HG03064 (cell line): ENCODE results near the gene DNASE2B.
"Not testable (repeated sequence)": the region's sequence is repeated elsewhere in the genome, so short reads cannot be mapped to it uniquely, and the experiment has no call there.

Experiments
- ATAC-seq: cut with Tn5 transposase; IDR thresholded peaks from one replicate; pipeline ENCODE4 v1.9.1; 2021; ENCODE audit warnings: low read depth; ENCODE audit not compliant: unreplicated experiment

The DNASE2B gene

GRCh38 chr1:84442747-84443646, 44.7 kb downstream of the DNASE2B start:
- not testable (repeated sequence) for ATAC-seq

- ATAC-seq, result not testable (repeated sequence)
Measured at GRCh38 chr1:84448704-84449103, 50.4 kb downstream of the DNASE2B start.

GRCh38 chr1:84450910-84451309, 52.6 kb downstream of the DNASE2B start:
- ATAC-seq, result no peak

- ATAC-seq, result no peak
Measured at GRCh38 chr1:84452436-84452835, 54.2 kb downstream of the DNASE2B start.

- ATAC-seq, result no peak
Measured at GRCh38 chr1:84462118-84462517, 63.8 kb downstream of the DNASE2B start.
